CMK (cell line): ENCODE results near the gene TJP2.
"Not testable (repeated sequence)": the region's sequence is repeated elsewhere in the genome, so short reads cannot be mapped to it uniquely, and the experiment has no call there.

Experiments used
- DNase-seq: peaks from one replicate; pipeline ENCODE4 v3.0.0-alpha.2; 2010; ENCODE audit warnings: low read depth

The TJP2 gene

DNA sequence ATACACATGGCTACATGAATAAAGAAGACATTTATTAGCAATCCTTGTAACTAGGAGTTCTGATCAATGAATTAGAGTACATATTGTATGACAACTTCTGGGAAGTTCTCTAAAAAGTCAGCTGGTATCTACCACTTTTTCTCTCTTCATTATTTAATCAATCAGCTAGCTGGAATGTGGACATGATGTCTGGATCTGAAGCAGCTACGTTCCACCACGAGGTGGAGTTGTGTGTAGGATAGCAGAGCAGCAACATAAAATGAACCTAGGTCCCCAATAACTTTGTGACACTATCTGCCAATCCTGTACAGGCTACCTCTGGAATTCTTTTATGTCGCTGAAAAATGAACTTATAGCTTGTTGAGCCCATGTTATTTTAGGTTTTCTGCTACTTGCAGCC, 118.0 kb downstream of the TJP2 start:
- no peak for DNase-seq

DNA sequence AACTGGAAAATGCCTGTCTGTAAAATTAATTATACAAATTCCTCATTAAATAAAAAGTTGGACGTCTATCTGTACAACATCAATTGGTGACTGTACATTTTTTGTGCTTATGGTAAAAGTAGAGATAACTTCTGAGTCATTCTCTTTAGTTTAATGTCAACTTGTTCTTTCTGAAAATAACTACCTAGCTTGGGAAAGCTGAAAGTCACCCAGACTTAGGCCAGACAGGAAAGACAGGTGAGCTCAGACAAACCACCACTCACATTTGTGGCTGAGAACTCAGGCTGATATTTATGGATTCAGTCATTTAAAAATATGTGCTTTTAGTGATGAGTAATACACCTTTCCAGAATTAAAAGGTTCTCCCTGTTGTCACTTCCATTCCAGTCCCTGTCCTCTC, 119.1 kb downstream of the TJP2 start:
- DNase-seq: no peak

GRCh38 chr9:69295872-69296552, 121.9 kb downstream of the TJP2 start:
- no peak for DNase-seq

- DNase-seq: no peak
Observed at GRCh38 chr9:69297300-69297980, 123.4 kb downstream of the TJP2 start.

DNA sequence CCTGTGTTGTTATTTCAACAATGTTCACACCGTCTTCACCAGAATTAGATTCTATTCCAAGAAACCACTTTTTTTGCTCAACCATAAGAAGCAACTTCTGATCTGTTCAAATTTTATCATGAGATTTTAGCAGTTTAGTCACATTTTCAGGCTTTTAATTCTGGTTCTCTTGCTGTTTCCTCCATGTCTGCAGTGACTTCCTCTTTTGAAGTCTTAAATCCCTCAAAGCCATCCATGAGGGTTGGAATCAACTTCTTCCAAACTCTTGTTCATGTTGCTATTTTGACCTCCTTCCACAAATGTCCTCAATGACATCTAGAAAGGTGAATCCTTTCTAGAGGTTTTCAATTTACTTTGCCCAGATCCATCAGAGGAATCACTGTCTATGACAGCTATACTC, 125.2 kb downstream of the TJP2 start:
- no peak for DNase-seq

DNA sequence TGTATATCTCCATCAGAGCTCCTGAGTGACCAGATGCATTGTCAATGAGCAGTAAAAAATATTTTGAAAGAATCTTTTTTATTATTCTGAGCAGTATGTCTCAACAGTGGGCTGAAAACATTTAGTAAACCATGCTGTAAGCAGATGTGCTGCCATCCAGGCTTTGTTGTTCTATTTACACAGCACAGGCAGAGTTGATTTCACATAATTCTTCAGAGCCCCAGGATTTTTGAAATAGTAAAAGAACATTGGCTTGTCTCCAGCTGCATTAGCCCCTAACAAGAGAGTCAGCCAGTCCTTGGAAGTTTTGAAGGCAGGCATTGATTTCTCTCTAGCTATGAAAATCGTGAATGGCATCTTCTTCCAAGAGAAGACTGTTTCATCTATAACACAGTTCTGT, 125.7 kb downstream of the TJP2 start:
- no peak for DNase-seq

DNA sequence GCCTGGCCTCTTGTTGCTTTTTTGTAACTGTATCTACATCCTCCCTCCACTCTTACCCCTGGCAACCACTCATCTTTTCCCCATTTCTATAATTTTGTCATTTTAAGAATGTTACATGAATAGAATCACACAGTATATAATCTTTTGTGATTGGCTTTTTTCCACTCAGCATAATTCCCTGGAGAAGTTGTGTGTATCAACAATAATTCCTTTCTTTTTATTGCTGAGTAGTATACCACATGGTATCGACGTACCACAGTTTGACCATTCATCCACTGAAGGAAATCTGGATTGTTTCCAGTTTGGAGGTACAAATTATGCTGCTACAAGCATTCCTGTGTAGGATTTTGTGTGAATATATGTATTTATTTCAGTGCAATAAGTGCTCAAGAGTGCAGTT, 129.3 kb downstream of the TJP2 start:
- DNase-seq: no peak

GRCh38 chr9:69306895-69307445, 132.9 kb downstream of the TJP2 start:
- not testable (repeated sequence) for DNase-seq

DNA sequence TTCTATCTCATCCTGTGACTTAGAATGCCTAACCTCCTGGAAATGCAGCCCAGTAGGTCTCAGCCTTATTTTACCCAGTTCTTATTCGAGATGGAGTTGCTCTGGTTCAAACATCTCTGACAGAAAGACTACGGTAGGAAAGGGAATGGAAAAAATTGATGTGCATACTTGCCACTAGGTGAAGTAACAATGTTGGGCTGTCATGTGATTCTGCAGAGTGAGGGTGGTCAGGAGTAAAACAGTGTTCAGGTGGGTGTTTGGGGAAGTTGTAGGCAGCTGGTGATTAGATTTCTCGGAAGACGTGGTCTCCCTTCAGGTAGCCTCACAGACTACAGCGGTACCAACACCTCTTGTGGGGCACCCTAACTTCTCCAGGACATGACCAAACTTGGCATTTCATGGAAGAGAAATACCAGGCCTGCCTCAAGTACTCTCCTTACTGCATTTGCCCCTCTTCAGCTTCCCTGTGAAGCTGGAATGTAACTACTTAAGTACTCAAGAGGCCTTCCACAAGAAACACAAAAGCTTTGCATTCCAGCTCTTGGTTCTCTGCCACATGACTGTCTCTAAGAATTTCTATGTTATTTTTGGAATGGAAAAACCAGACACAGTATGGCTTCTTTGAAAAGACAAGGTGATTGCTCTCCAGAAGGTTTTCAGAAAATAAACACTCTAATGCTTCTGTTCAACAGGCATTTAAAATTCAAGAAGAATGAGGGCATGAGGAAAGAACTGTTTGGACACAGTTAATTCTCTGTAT, 133.5 kb downstream of the TJP2 start:
- no peak for DNase-seq

- DNase-seq: no peak
Observed at GRCh38 chr9:69308206-69308931, 134.3 kb downstream of the TJP2 start.

- no peak for DNase-seq
Observed at GRCh38 chr9:69313175-69313574, 139.1 kb downstream of the TJP2 start.

GRCh38 chr9:69314547-69314946, 140.5 kb downstream of the TJP2 start:
- no peak for DNase-seq

- DNase-seq: no peak
Observed at GRCh38 chr9:69317081-69317480, 143.0 kb downstream of the TJP2 start.

DNA sequence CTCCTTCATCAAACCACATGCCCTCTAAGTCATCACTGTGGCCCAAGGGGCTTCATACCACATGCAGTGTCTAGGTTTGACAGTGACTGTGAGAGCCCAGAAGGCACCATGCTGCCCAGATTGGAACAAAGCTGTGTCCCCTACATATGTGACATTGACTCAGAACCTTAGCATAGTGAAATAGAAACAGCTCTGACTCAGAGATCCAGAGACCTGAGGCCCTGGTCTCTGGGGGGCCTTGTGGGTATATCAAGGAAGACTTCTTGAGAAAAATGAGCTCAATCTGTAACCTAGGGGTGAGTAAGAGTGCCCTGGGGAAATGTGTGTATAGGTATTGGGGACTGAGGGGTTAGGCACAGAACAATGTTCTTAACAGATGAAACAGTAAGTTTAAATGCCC, 143.8 kb downstream of the TJP2 start:
- DNase-seq: no peak

- no peak for DNase-seq
Observed at GRCh38 chr9:69319324-69320025, 145.4 kb downstream of the TJP2 start.

DNA sequence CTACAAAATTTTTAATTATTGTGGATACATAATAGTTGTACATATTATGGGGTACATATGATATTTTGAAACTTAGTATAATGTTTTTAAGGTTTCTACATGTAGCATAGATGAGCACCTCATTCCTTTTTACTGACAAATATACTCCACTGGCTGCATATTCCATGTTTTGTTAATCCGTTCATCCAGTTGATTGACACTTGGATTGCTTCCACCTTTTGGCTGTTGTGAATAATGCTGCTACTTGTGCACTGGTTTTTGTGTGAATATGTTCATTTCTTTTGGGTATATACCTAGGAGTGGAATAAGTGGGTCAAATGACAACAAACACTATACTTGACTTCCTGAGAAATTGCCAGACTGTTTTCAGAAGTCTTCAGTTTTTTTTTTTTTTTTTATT, 148.2 kb downstream of the TJP2 start:
- DNase-seq: no peak

DNA sequence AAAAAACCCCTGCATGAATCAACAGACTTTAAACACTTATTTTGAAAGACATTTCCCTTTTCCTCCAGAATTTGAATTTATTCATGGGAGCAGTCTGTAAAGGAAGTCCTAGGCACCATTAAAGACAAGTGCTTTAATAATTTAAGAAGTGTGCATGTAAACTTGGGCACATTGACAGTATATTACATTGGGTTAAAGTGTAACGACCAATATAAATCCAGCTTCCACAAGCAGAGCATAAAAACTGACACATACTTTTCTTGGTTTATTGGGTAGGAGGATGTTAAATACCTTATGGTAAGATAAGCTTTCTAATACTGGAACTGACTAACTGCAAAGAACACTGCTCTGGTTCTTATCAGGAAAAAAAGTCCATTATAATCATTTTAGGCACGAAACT, 149.8 kb downstream of the TJP2 start:
- no peak for DNase-seq
